HG03432 (cell line): Measurements from ENCODE around the gene STYXL1.

Experiments
- ATAC-seq: cut with Tn5 transposase; IDR thresholded peaks from one replicate; pipeline ENCODE4 v1.9.1; 2021; ENCODE audit warnings: mild to moderate bottlenecking, moderate library complexity; ENCODE audit not compliant: unreplicated experiment

Gene STYXL1

GRCh38 chr7:75995052-75995471, 52.7 kb downstream of the STYXL1 start:
- ATAC-seq: no peak

- peak; percentile 96 for ATAC-seq
These were observed 53.3 kb downstream of the STYXL1 start, which contains the start of gene TMEM120A for GRCh38 chr7:75994388-75995051. Gene TMEM120A (minus strand): TSS chr7:75994595. CDS start chr7:75994570, 25 bp downstream.

- ATAC-seq: peak; percentile 17
These were observed 54.0 kb downstream of the STYXL1 start for GRCh38 chr7:75993689-75994387.

- ATAC-seq: no peak
These were observed 55.6 kb downstream of the STYXL1 start for GRCh38 chr7:75992083-75992755.

- ATAC-seq: no peak
These were observed 56.2 kb downstream of the STYXL1 start for GRCh38 chr7:75991531-75992082.

- ATAC-seq: no peak
These were observed 58.1 kb downstream of the STYXL1 start for GRCh38 chr7:75989500-75990388.

GRCh38 chr7:75988568-75989499, 59.0 kb downstream of the STYXL1 start:
- no peak for ATAC-seq

- no peak for ATAC-seq
These were observed 59.8 kb downstream of the STYXL1 start for GRCh38 chr7:75987805-75988567.

- no peak for ATAC-seq
These were observed 60.6 kb downstream of the STYXL1 start for GRCh38 chr7:75987026-75987804.

GRCh38 chr7:75986147-75986781, 61.5 kb downstream of the STYXL1 start:
- no peak for ATAC-seq

GRCh38 chr7:75985518-75986146, 62.2 kb downstream of the STYXL1 start:
- no peak for ATAC-seq

GRCh38 chr7:75985009-75985517, 62.7 kb downstream of the STYXL1 start:
- ATAC-seq: no peak

GRCh38 chr7:75984130-75985008, 63.4 kb downstream of the STYXL1 start:
- no peak for ATAC-seq

GRCh38 chr7:75983471-75984129, 64.2 kb downstream of the STYXL1 start:
- no peak for ATAC-seq

GRCh38 chr7:75982306-75983064, 65.3 kb downstream of the STYXL1 start:
- ATAC-seq: no peak
